Upper lobe of left lung (tissue), 4 donors: Measurements from ENCODE around the gene HAVCR2.

Source experiments
- POLR2A ChIP-seq, 4 donors: fragments of 450-650 bp; IDR thresholded peaks; one replicate each; pipeline ENCODE4 v1.5.1; 2016 to 2017; ENCODE audit warnings: antibody characterized with exemption in 4 of 4, mild to moderate bottlenecking in 2 of 4
- TF ChIP-seq, protein P1 (sequence below), 6 experiments: fragments of 450-650 bp in 4 of 6; fragments of 200-600 bp in 2 of 6; sonication (generic) in 2 of 6; IDR thresholded peaks; one replicate each; pipeline ENCODE4 v1.5.1; 2016 to 2019; ENCODE audit warnings: antibody characterized with exemption in 6 of 6

DNA sequence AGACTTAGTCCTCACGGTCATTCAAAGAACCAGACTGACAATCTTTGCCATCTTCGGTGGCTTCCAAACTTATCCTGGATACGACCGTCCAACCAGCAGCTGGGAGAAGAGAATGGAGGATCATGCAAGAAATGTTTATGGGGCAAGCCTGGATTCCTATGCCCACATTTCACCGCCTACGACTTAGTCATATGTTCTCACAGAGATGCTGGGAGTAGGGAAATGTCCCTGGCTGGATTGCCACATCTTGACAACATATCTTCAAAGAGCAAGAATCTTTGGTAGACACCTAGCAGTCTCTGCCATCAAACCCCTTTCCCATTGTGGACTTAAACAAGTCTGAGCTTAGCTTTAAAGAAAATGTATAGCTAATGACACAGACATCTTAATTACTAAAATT is 28.8 kb upstream of the HAVCR2 start:
- no peak for TF ChIP-seq POLR2A (IDR thresholded peaks at IDR 0.05)
- TF ChIP-seq, protein P1, sequence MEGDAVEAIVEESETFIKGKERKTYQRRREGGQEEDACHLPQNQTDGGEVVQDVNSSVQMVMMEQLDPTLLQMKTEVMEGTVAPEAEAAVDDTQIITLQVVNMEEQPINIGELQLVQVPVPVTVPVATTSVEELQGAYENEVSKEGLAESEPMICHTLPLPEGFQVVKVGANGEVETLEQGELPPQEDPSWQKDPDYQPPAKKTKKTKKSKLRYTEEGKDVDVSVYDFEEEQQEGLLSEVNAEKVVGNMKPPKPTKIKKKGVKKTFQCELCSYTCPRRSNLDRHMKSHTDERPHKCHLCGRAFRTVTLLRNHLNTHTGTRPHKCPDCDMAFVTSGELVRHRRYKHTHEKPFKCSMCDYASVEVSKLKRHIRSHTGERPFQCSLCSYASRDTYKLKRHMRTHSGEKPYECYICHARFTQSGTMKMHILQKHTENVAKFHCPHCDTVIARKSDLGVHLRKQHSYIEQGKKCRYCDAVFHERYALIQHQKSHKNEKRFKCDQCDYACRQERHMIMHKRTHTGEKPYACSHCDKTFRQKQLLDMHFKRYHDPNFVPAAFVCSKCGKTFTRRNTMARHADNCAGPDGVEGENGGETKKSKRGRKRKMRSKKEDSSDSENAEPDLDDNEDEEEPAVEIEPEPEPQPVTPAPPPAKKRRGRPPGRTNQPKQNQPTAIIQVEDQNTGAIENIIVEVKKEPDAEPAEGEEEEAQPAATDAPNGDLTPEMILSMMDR (IDR thresholded peaks at IDR 0.05): no peak
